Adrenal gland (tissue), 12 donors: ENCODE results near the gene PTTG2. TPM values are rescaled to one million over a fixed set of nuclear protein-coding genes. Genes with fewer than 3 reads are reported as not detected.

Experiments used
- DNase-seq, 7 donors: peaks; one replicate each; pipeline ENCODE4 v3.0.0-alpha.2; 2019 to 2020
- H3K27ac ChIP-seq, 5 donors: fragments of 200-600 bp; sonication (generic) in 4 of 5; 1 replicate in 3 of 5; 2 replicates in 2 of 5; pipeline versions ENCODE4 v1.5.1 to v1.8.0; 2016 to 2020; ENCODE audit warnings: mild to moderate bottlenecking in 1 of 5
- H3K27me3 ChIP-seq: fragments of 200-600 bp; 2 replicates; pipeline ENCODE4 v1.8.0; 2021
- H3K36me3 ChIP-seq, 2 donors: fragments of 200-600 bp; replicated peaks in 1 of 2; 1 replicate in 1 of 2; 2 replicates in 1 of 2; pipeline versions ENCODE4 v1.5.1 to v1.8.0; 2018 to 2022
- H3K4me1 ChIP-seq, 2 donors: fragments of 200-600 bp; replicated peaks in 1 of 2; 1 replicate in 1 of 2; 2 replicates in 1 of 2; pipeline versions ENCODE4 v1.5.1 to v1.8.0; 2018 to 2021
- H3K4me3 ChIP-seq, 4 donors: fragments of 200-600 bp; sonication (generic) in 3 of 4; one replicate each; pipeline ENCODE4 v1.5.1; 2016 to 2018
- H3K9me3 ChIP-seq, 3 donors: fragments of 200-600 bp; sonication (generic) in 1 of 3; replicated peaks in 1 of 3; 1 replicate in 2 of 3; 2 replicates in 1 of 3; pipeline versions ENCODE4 v1.5.1 to v1.8.0; 2016 to 2021
- POLR2A ChIP-seq, 2 donors: fragments of 450-650 bp; IDR thresholded peaks; one replicate each; pipeline ENCODE4 v1.6.1; 2017; ENCODE audit warnings: antibody characterized with exemption in 2 of 2, mild to moderate bottlenecking in 2 of 2, moderate library complexity in 1 of 2
- WGBS, 4 donors: extraction: QIAGEN DNeasy Blood & Tissue Kit in 2 of 4; methylation state at CpG; one replicate each; pipeline versions ENCODE4 v1.1.5 to v1.1.7; 2013 to 2017; 5-methylcytosine and 5-hydroxymethylcytosine counted together
- intact Hi-C, 2 donors: fragments of 100-400 bp; cut with DNase I; formaldehyde crosslinking; loops; one replicate each; pipeline versions ENCODE4 v1.14.1 to v1.15.0; 2022 to 2023
- polyA plus RNA-seq, 3 donors: library from polyadenylated mRNA; stranded (reverse); fragments of 200-250 nt in 2 of 3; fragments of 350-450 nt in 1 of 3; fragmentation: Illumina TruSeq in 1 of 3; extraction: RNeasy Lipid Tissue Mini Kit (QIAGEN cat#74804) in 1 of 3; gene quantifications; one replicate each; pipeline ENCODE4 v1.2.3, GENCODE V29; 2013 to 2014
- total RNA-seq, 9 donors: library from RNA; depleted of rRNA in 4 of 9; stranded (reverse); fragments of >200 nt in 4 of 9; fragments of 120-200 nt in 1 of 9; fragmentation: NEBNext Ultra II Directional in 1 of 9; extraction: Animal tissue kit (Norgen Biotek cat#: 25700) in 1 of 9; gene quantifications; one replicate each; pipeline versions ENCODE4 v1.1.0 to v1.2.4, GENCODE V29; 2013 to 2023
- TF ChIP-seq, protein P1 (sequence below), 6 experiments: fragments of 450-650 bp in 4 of 6; fragments of 200-600 bp in 2 of 6; sonication (generic) in 1 of 6; IDR thresholded peaks; 1 replicate in 5 of 6; 2 replicates in 1 of 6; pipeline versions ENCODE4 v1.5.1 to v1.8.0; 2016 to 2021; ENCODE audit warnings: antibody characterized with exemption in 6 of 6, mild to moderate bottlenecking in 2 of 6, moderate library complexity in 1 of 6
- donor health status: healthy with polysubstance abuse.
- donor health status: Bipolar disorder and iron deficiency.
- donor health status: DM: yes; HTN: yes; CAD: no.
- donor health status: DM: no; HTN: no; CAD: no.
- donor health status: DM: no; HTN: no; CAD: no.
- donor health status: DM: yes; HTN: yes; CAD: no.

The PTTG2 gene
- total and polyA plus RNA-seq, 12 donors: 0.13 to 1.2 (median 0.32) TPM; not detected in 7

DNA sequence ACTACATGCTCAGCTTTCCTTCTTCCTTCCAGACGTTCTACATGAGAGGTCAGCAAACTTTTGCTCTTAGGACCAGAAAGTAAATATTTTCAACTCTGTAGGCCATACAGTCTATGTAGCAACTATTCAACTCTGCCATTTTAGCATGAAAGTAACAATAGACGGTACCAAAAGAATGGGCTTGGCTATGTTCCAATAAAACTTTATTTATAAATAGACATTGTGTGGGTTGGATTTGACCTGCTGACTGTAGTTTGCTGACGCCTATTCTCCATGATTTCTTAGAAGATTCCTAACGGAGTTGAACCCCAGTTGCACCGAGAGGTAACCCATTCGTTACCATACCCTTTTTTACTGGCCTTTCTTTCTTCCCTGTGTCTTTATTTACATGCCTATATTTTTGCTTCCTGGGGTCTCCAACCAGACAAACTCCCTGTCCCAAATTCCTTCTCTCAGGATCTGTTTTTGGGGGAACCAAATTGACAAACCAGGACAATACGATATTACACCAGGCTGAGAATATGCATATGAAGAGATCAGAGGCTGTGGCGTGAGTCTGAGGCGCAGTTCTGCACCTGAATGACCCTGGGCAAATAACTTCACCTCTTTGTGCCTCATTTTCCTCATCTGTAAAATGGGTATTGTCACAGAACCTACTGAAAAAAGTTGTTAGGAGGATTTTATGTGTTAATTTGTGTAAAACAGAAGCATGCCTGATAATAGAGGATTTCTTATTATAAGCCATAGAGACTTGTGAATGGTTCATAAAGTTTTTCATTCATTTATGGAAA lies 10.4 kb upstream of the PTTG2 start:
- DNase-seq: no peak
- intact Hi-C loops: no loop called here
- H3K27ac ChIP-seq: no peak overlapping the region

DNA sequence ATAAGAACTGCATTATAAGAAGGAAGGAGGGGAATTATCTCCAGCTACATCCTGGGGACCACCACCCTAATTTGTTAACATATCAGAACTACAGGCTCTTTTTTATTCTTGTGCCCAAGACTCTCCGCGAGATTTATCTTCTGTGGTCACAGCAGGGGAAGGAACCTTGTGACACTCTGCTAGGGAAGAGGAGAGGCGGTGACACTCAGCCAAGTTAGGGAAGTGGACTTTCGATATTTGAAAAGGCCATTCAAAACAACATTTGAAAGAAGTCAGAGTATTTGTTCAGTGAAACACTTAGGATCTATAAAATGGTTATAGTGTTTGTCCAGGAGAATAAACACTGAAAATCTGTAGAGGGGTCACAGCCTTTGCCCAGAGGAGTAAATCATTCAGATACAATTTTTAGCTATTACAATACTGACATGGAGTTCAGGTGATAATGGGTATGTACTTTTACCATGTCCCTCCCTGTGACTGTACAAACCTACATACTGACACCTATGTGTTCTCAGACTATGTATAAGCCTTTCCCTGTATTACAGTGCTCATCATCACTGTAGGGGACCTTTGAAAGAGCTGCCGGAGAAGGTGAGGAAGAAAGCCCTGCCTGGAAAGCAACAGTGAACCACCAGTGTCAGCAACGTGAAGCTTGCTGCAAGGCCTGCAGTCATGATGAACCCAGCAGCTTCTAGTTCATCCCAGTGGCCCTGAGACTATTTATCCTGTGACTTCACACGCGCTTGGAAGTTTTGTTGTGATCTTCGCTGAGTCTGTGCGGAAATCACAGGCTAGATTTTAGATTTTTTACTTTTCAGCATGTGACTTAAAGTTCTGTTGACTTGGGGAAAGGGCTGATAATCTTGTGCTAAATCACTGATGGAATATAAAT lies 8.5 kb upstream of the PTTG2 start:
- intact Hi-C loops: no loop called here
- 80 to 87% (median 85%) methylated on average over 10 of the region's 10 CpGs for WGBS, 4 donors
- no peaks in the 10 kb centered on the region for H3K9me3 ChIP-seq
- no peak for TF ChIP-seq POLR2A (IDR thresholded peaks at IDR 0.05)
- TF ChIP-seq, protein P1, sequence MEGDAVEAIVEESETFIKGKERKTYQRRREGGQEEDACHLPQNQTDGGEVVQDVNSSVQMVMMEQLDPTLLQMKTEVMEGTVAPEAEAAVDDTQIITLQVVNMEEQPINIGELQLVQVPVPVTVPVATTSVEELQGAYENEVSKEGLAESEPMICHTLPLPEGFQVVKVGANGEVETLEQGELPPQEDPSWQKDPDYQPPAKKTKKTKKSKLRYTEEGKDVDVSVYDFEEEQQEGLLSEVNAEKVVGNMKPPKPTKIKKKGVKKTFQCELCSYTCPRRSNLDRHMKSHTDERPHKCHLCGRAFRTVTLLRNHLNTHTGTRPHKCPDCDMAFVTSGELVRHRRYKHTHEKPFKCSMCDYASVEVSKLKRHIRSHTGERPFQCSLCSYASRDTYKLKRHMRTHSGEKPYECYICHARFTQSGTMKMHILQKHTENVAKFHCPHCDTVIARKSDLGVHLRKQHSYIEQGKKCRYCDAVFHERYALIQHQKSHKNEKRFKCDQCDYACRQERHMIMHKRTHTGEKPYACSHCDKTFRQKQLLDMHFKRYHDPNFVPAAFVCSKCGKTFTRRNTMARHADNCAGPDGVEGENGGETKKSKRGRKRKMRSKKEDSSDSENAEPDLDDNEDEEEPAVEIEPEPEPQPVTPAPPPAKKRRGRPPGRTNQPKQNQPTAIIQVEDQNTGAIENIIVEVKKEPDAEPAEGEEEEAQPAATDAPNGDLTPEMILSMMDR (IDR thresholded peaks at IDR 0.05): no peak
- no peak overlapping the region for H3K4me3 ChIP-seq
- H3K27ac ChIP-seq: no peak overlapping the region
- no peak for DNase-seq
- no peaks in the 10 kb centered on the region for H3K4me1 ChIP-seq
- no peaks in the 10 kb centered on the region for H3K36me3 ChIP-seq
- H3K27me3 ChIP-seq: no peaks in the 10 kb centered on the region

More for the DNA sequence above, 10.4 kb upstream of the PTTG2 start:
- H3K27me3 ChIP-seq: no peaks in the 10 kb centered on the region
- WGBS, 4 donors: 74 to 79% (median 77%) methylated on average over 9 of the region's 9 CpGs
- H3K4me3 ChIP-seq: no peak overlapping the region
- peaks cover 10 to 13% of the 10 kb centered on the region in 2 donors for H3K4me1 ChIP-seq
- TF ChIP-seq, protein P1 (IDR thresholded peaks at IDR 0.05): no peak
- no peak for TF ChIP-seq POLR2A (IDR thresholded peaks at IDR 0.05)
- no peaks in the 10 kb centered on the region for H3K36me3 ChIP-seq
- H3K9me3 ChIP-seq: no peaks in the 10 kb centered on the region

DNA sequence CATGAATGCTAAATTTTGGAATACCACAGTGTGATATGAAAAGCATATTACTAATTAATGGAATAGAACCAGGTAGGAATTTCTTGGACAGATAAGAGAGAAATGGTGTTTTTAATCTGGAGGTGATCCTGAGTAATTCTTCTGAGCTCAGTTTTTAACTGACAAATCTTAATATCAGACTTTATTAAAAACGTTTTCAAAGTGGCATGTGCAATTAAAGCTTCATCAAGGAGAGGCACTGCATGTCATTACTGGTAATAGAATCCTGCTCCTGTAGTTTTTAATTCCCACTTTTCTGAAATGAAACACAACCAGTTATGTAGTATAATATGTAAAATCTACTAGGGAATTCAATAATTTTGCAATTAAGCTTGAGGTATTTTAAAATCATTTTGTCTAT lies 7.0 kb upstream of the PTTG2 start:
- Histone ChIP-seq H3K27ac (no peak overlapping the region), H3K4me1 (no peaks in the 10 kb centered on the region), H3K4me3 (no peak overlapping the region), H3K36me3 (no peaks in the 10 kb centered on the region), H3K9me3 (no peaks in the 10 kb centered on the region), H3K27me3 (no peaks in the 10 kb centered on the region)
- WGBS, 4 donors: 21 to 45% (median 42%) methylated on average over 1 of the region's 1 CpG
- no peak for DNase-seq
- TF ChIP-seq, protein P1 (IDR thresholded peaks at IDR 0.05): no peak
- no peak for TF ChIP-seq POLR2A (IDR thresholded peaks at IDR 0.05)
- intact Hi-C loops: no loop called here

DNA sequence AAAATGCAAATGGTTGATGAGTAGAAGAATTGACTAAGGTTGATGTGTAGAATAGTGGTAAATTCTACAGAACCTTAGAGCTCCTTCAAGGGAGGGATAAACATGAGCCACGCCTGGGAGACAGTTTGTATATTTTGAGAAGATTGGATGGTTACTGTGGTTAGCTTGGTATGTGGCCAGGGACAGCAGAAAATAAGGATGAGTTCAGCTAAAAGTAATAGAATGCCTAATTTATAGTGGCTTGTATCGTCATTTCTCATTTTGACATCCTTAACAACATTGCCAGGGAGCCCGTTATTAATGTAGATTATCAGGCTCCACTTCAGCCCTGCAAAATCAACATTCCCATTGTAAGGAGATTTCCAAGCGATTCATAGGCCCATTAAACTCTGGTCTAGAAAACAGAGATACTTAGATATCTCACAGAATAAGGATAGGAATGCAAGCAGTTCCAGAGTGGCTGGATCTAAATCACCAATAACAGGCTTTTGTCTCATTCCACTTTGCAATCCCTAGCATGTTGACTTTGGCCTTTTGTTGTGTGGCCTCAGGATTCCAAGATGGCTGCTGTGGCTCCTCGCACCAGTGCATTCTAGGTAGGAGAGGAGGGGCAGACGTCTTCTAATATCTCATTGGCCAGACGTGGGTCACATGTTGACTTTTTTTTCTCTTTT lies 6.4 kb upstream of the PTTG2 start:
- H3K27ac ChIP-seq: no peak overlapping the region
- H3K4me3 ChIP-seq: no peak overlapping the region
- no peaks in the 10 kb centered on the region for H3K9me3 ChIP-seq
- H3K4me1 ChIP-seq: no peaks in the 10 kb centered on the region
- no peak for DNase-seq
- H3K36me3 ChIP-seq: no peaks in the 10 kb centered on the region
- TF ChIP-seq, protein P1 (IDR thresholded peaks at IDR 0.05): no peak
- TF ChIP-seq POLR2A (IDR thresholded peaks at IDR 0.05): no peak
- intact Hi-C loops: no loop called here
- WGBS, 4 donors: 66 to 78% (median 76%) methylated on average over 7 of the region's 7 CpGs
- H3K27me3 ChIP-seq: no peaks in the 10 kb centered on the region
